KOPT-K1 (cell line): ENCODE data around the gene TRAPPC2L.

Source experiments
- H3K27ac ChIP-seq: fragments of 200-600 bp; sonication (generic); 2 replicates; pipeline ENCODE4 v1.5.1; 2016; ENCODE audit warnings: antibody characterized with exemption, mild to moderate bottlenecking, low read depth, low read length; ENCODE audit not compliant: poor library complexity, severe bottlenecking
- H3K36me3 ChIP-seq: fragments of 200-600 bp; sonication (generic); 2 replicates; pipeline ENCODE4 v1.5.1; 2017; ENCODE audit warnings: antibody characterized with exemption, mild to moderate bottlenecking, low read length, moderate library complexity; ENCODE audit not compliant: insufficient read depth
- H3K9me3 ChIP-seq: fragments of 200-600 bp; sonication (generic); 2 replicates; pipeline ENCODE4 v1.5.1; 2017; ENCODE audit warnings: antibody characterized with exemption, low read length, mild to moderate bottlenecking; ENCODE audit not compliant: insufficient read depth, poor library complexity, severe bottlenecking

The TRAPPC2L gene

GRCh38 chr16:88906020-88906419, 49.1 kb downstream of the TRAPPC2L start:
- peaks cover 47% of the 10 kb centered on the region for H3K36me3 ChIP-seq
- H3K27ac ChIP-seq: no peak overlapping the region

GRCh38 chr16:88906535-88907105, 49.7 kb downstream of the TRAPPC2L start:
- no peak overlapping the region for H3K27ac ChIP-seq
- H3K9me3 ChIP-seq: no peaks in the 10 kb centered on the region
- peaks cover 47% of the 10 kb centered on the region for H3K36me3 ChIP-seq

More at GRCh38 chr16:88906020-88906419, 49.1 kb downstream of the TRAPPC2L start:
- H3K9me3 ChIP-seq: no peaks in the 10 kb centered on the region

- no peak overlapping the region for H3K27ac ChIP-seq
- H3K36me3 ChIP-seq: peaks cover 47% of the 10 kb centered on the region
- no peaks in the 10 kb centered on the region for H3K9me3 ChIP-seq
Measured at GRCh38 chr16:88907768-88908167, 50.8 kb downstream of the TRAPPC2L start.

- Histone ChIP-seq H3K27ac (no peak overlapping the region), H3K36me3 (peaks cover 47% of the 10 kb centered on the region)
Measured at GRCh38 chr16:88908307-88908706, 51.4 kb downstream of the TRAPPC2L start.

GRCh38 chr16:88909431-88910210, 52.7 kb downstream of the TRAPPC2L start:
- Histone ChIP-seq H3K27ac (no peak overlapping the region), H3K9me3 (no peaks in the 10 kb centered on the region), H3K36me3 (peaks cover 51% of the 10 kb centered on the region)

More at GRCh38 chr16:88908307-88908706, 51.4 kb downstream of the TRAPPC2L start:
- no peaks in the 10 kb centered on the region for H3K9me3 ChIP-seq

- no peak overlapping the region for H3K27ac ChIP-seq
- H3K9me3 ChIP-seq: no peaks in the 10 kb centered on the region
- peaks cover 52% of the 10 kb centered on the region for H3K36me3 ChIP-seq
Measured at GRCh38 chr16:88910284-88911135, 53.6 kb downstream of the TRAPPC2L start.

- Histone ChIP-seq H3K9me3 (no peaks in the 10 kb centered on the region), H3K27ac (no peak overlapping the region), H3K36me3 (peaks cover 59% of the 10 kb centered on the region)
Measured at GRCh38 chr16:88911136-88911945, 54.4 kb downstream of the TRAPPC2L start.

GRCh38 chr16:88911946-88912310, 55.0 kb downstream of the TRAPPC2L start:
- Histone ChIP-seq H3K9me3 (no peaks in the 10 kb centered on the region), H3K27ac (no peak overlapping the region), H3K36me3 (peaks cover 61% of the 10 kb centered on the region)
